ENCODE measurements around the gene LDLRAD4. TPM values are rescaled to one million over a fixed set of nuclear protein-coding genes. Genes with fewer than 3 reads are reported as not detected.

The LDLRAD4 gene
- total and polyA plus RNA-seq, 2 experiments from 2014 or later, result 0.73 to 1.9 TPM

GRCh38 chr18:13338318-13338717, 119.8 kb downstream of the LDLRAD4 start (continued):
- TF ChIP-seq REST (IDR thresholded peaks at IDR 0.05; ENCODE audit: unreplicated experiment) (no peak), ETS1 (IDR thresholded peaks at IDR 0.05) (no peak), CTCF (conservative IDR thresholded peaks at IDR 0.05; ENCODE audit: low read depth in 2 of 2) (no peak), JUNB (IDR thresholded peaks at IDR 0.05; ENCODE audit: unreplicated experiment) (no peak), STAT1 (IDR thresholded peaks at IDR 0.05; ENCODE audit: unreplicated experiment) (no peak)

GRCh38 chr18:13339653-13340052, 121.1 kb downstream of the LDLRAD4 start:
- Mint-ChIP-seq H3K36me3 (ENCODE audit: low read depth) (no peaks in the 10 kb centered on the region; the same call in 1 of the 3 replicates), H3K9me3 (peaks cover 23% of the 10 kb centered on the region), H3K4me1 (peaks cover 11% of the 10 kb centered on the region; the same call in 2 of the 3 replicates), H3K27ac (no peak overlapping the region), H3K27me3 (ENCODE audit: insufficient read depth, low read depth, poor library complexity) (no peaks in the 10 kb centered on the region), H3K4me3 (no peak overlapping the region)
- no peaks in the 10 kb centered on the region for H3K27me3 ChIP-seq (ENCODE audit: insufficient read depth)
- no peak overlapping the region for H2AFZ ChIP-seq
- H3K27ac ChIP-seq (ENCODE audit: low read depth), result no peak overlapping the region
- no peak overlapping the region for H3K4me3 ChIP-seq
- DNase-seq (ENCODE audit: low spot score), result no peak
- H4K20me1 ChIP-seq (replicated peaks; ENCODE audit: insufficient read depth), result no peaks in the 10 kb centered on the region
- no peaks in the 10 kb centered on the region for H3K79me2 ChIP-seq (replicated peaks; ENCODE audit: insufficient read depth)
- H3K36me3 ChIP-seq (ENCODE audit: insufficient read depth), result no peaks in the 10 kb centered on the region; the same call in 1 of the 2 replicates
- no peaks in the 10 kb centered on the region for H3K4me1 ChIP-seq (ENCODE audit: insufficient read depth)
- ATAC-seq, result no peak
- no peak overlapping the region for H3K4me2 ChIP-seq
- H3K9me2 ChIP-seq (ENCODE audit: insufficient read depth), result no peaks in the 10 kb centered on the region
- H3F3A ChIP-seq (replicated peaks; ENCODE audit: low read depth), result no peaks in the 10 kb centered on the region
- TF ChIP-seq ETS1 (IDR thresholded peaks at IDR 0.05), result no peak
- no peak for TF ChIP-seq NANOG (IDR thresholded peaks at IDR 0.05; ENCODE audit: borderline replicate concordance)
- TF ChIP-seq ZNF114 (CRISPR knock-in tag; IDR thresholded peaks at IDR 0.05), result no peak
- TF ChIP-seq EZH2phosphoT487 (IDR thresholded peaks at IDR 0.05; ENCODE audit: unreplicated experiment), result no peak
- no peak for TF ChIP-seq JUNB (IDR thresholded peaks at IDR 0.05; ENCODE audit: unreplicated experiment)
- TF ChIP-seq POLR2AphosphoS5 (IDR thresholded peaks at IDR 0.05; ENCODE audit: low read depth), result no peak
- TF ChIP-seq CTCF (conservative IDR thresholded peaks at IDR 0.05; ENCODE audit: low read depth in 2 of 2), result no peak
- no peak for TF ChIP-seq REST (IDR thresholded peaks at IDR 0.05; ENCODE audit: unreplicated experiment)
- no peak for TF ChIP-seq CREB1 (CRISPR knock-in tag; IDR thresholded peaks at IDR 0.05; ENCODE audit: low read depth)
- TF ChIP-seq ZNF331 (CRISPR knock-in tag; IDR thresholded peaks at IDR 0.05; ENCODE audit: low read depth), result no peak
- no peak for TF ChIP-seq STAT1 (IDR thresholded peaks at IDR 0.05; ENCODE audit: unreplicated experiment)

All from GM23338 (cell line).